H1 (cell line): ENCODE measurements around the gene SLC2A4. TPM values are rescaled to one million over a fixed set of nuclear protein-coding genes. Genes with fewer than 3 reads are reported as not detected.

Experiments used
- CHD7 ChIP-seq: fragments of 300-600 bp; sonication (generic); IDR thresholded peaks from 2 replicates; pipeline ENCODE4 v1.7.1; 2012; ENCODE audit warnings: low read length, moderate library complexity, mild to moderate bottlenecking, inconsistent platforms; ENCODE audit not compliant: insufficient replicate concordance
- HDAC6 ChIP-seq: IDR thresholded peaks from one replicate; pipeline ENCODE4 v1.7.1; 2012; ENCODE audit warnings: low read depth, mild to moderate bottlenecking, inconsistent platforms, low read length, moderate library complexity
- JUN ChIP-seq: IDR thresholded peaks from 2 replicates; pipeline ENCODE4 v1.6.1; 2011; ENCODE audit warnings: low read depth, mild to moderate bottlenecking, improper control_type of control experiment, low read length
- KDM4A ChIP-seq: IDR thresholded peaks from one replicate; pipeline ENCODE4 v1.7.1; 2012; ENCODE audit warnings: low read depth, mild to moderate bottlenecking, moderate library complexity, low read length, inconsistent platforms; ENCODE audit not compliant: severe bottlenecking
- POU5F1 ChIP-seq: IDR thresholded peaks from 2 replicates; pipeline ENCODE4 v1.6.1; 2011; ENCODE audit warnings: low read depth, mild to moderate bottlenecking, low read length, moderate library complexity
- RFX5 ChIP-seq: IDR thresholded peaks from 2 replicates; pipeline ENCODE4 v1.6.1; 2011; ENCODE audit warnings: low read depth, low read length, improper control_type of control experiment, borderline replicate concordance
- TCF12 ChIP-seq: IDR thresholded peaks from 2 replicates; pipeline ENCODE4 v1.6.1; 2011; ENCODE audit warnings: low read depth, mild to moderate bottlenecking, low read length
- TEAD4 ChIP-seq: IDR thresholded peaks from 2 replicates; pipeline ENCODE4 v1.6.1; 2012; ENCODE audit warnings: low read depth, low read length, inconsistent platforms, mixed read lengths
- USF2 ChIP-seq: IDR thresholded peaks from 2 replicates; pipeline ENCODE4 v1.6.1; 2011; ENCODE audit warnings: low read length, improper control_type of control experiment
- polyA plus RNA-seq, 7 experiments: library from polyadenylated mRNA; depleted of rRNA in 3 of 7; stranded (reverse) in 5 of 7; unstranded in 2 of 7; fragments of >200 nt in 5 of 7; fragments of 200-250 nt in 2 of 7; gene quantifications; 1 replicate in 5 of 7; 2 replicates in 1 of 7; 4 replicates in 1 of 7; pipeline versions ENCODE4 v1.2.1 to v1.2.3, GENCODE V29; 2011 to 2013; ENCODE audit warnings: missing spikeins in 2 of 7, mixed read lengths in 2 of 7
- total RNA-seq: library from RNA; stranded (reverse); fragmentation: NEBNext Ultra II Directional; extraction: Animal tissue kit (Norgen Biotek cat#: 25700); gene quantifications from 2 replicates; pipeline ENCODE4 v1.2.1, GENCODE V29; 2021

SLC2A4 gene
- total and polyA plus RNA-seq, 2 of the 8 experiments (the other 6 are each of a cell fraction or from before 2014, with no cell fraction given) = 5.7 to 6.9 TPM

GRCh38 chr17:7242717-7243452 is 38.6 kb upstream of the SLC2A4 start (continued):
- TF ChIP-seq CHD7 (no peak), JUN (no peak), TCF12 (peak; percentile 70; the same call in 1 of the 2 replicates), POU5F1 (peak; percentile 55; the same call in 1 of the 2 replicates), TEAD4 (no peak), USF2 (peak; percentile 99), KDM4A (peak; percentile 25), HDAC6 (no peak), RFX5 (no peak)
